ENCODE measurements around the gene PYURF. TPM values are rescaled to one million over a fixed set of nuclear protein-coding genes. Genes with fewer than 3 reads are reported as not detected.
"Not testable (repeated sequence)": the region's sequence is repeated elsewhere in the genome, so short reads cannot be mapped to it uniquely, and the experiment has no call there.

PYURF gene
- 56.3 TPM for total RNA-seq
- long read RNA-seq, transcript PYURF-201 (2 exons, 1,361 nt), result major isoform, 53 of 53 reads
- long read RNA-seq, partial matches to known transcripts, result 0 of 53 reads
- long read RNA-seq, other reads (novel, unspliced or antisense), result 0 of 53 reads

GRCh38 chr4:88523325-88524129 is at the start of gene PYURF:
Gene PYURF, minus strand, starts transcription at chr4:88523776. Its CDS starts 76 bp downstream, at chr4:88523700.
- intact Hi-C loops (cut with DNase I), result loop anchor here (2.0 to 5.0 kb wide), 3 partner anchors 67 to 241 kb away; partner anchors contain the start of genes HERC3, HERC5 and PPM1K
- peak; percentile 98 for ATAC-seq
- peak; percentile 99 for DNase-seq (ENCODE audit: missing footprints)

- ATAC-seq (no peak), DNase-seq (ENCODE audit: missing footprints) (no peak)
- intact Hi-C loops (cut with DNase I), result no loop called here
These were observed 46.4 kb upstream of the PYURF start for GRCh38 chr4:88570001-88570400.

- ATAC-seq, result no peak
- intact Hi-C loops (cut with DNase I), result no loop called here
- no peak for DNase-seq (ENCODE audit: missing footprints)
These were observed 44.0 kb upstream of the PYURF start for GRCh38 chr4:88567591-88567990.

GRCh38 chr4:88549815-88550214 is 26.2 kb upstream of the PYURF start:
- DNase-seq (ENCODE audit: missing footprints) (no peak), ATAC-seq (no peak)
- intact Hi-C loops (cut with DNase I), result no loop called here

- ATAC-seq, result not testable (repeated sequence)
- DNase-seq (ENCODE audit: missing footprints), result peak; percentile 80
- intact Hi-C loops (cut with DNase I), result loop anchor here (1.0 to 10.0 kb wide), 2 partner anchors 120 to 485 kb away; no protein-coding TSS in a partner anchor
These were observed 15.9 kb upstream of the PYURF start for GRCh38 chr4:88539322-88540068.

GRCh38 chr4:88537709-88538108 is 14.1 kb upstream of the PYURF start:
- no peak for ATAC-seq

GRCh38 chr4:88535090-88535755 is 11.6 kb upstream of the PYURF start:
- ATAC-seq (no peak), DNase-seq (ENCODE audit: missing footprints) (no peak)
- intact Hi-C loops (cut with DNase I), result loop anchor here (10.0 kb wide), 1 partner anchor 490 kb away; no protein-coding TSS in a partner anchor

More at GRCh38 chr4:88537709-88538108, 14.1 kb upstream of the PYURF start:
- intact Hi-C loops (cut with DNase I), result loop anchor here (10.0 kb wide), 1 partner anchor 487 kb away; no protein-coding TSS in a partner anchor
- DNase-seq (ENCODE audit: missing footprints), result no peak

GRCh38 chr4:88533937-88534750 is 10.6 kb upstream of the PYURF start:
- intact Hi-C loops (cut with DNase I), result loop anchor here (10.0 kb wide), 1 partner anchor 491 kb away; no protein-coding TSS in a partner anchor
- ATAC-seq (no peak), DNase-seq (ENCODE audit: missing footprints) (no peak)

GRCh38 chr4:88533088-88533790 is 9.7 kb upstream of the PYURF start:
- DNase-seq (ENCODE audit: missing footprints) (no peak), ATAC-seq (no peak)
- intact Hi-C loops (cut with DNase I), result loop anchor here (10.0 kb wide), 1 partner anchor 492 kb away; no protein-coding TSS in a partner anchor

GRCh38 chr4:88531549-88531948 is 8.0 kb upstream of the PYURF start:
- no peak for DNase-seq (ENCODE audit: missing footprints)
- intact Hi-C loops (cut with DNase I), result loop anchor here (10.0 kb wide), 1 partner anchor 493 kb away; no protein-coding TSS in a partner anchor
- no peak for ATAC-seq

- intact Hi-C loops (cut with DNase I), result no loop called here
- ATAC-seq (no peak), DNase-seq (ENCODE audit: missing footprints) (no peak)
These were observed 5.3 kb upstream of the PYURF start for GRCh38 chr4:88528861-88529260.

GRCh38 chr4:88527787-88528186 is 4.2 kb upstream of the PYURF start:
- intact Hi-C loops (cut with DNase I), result no loop called here
- ATAC-seq, result no peak
- DNase-seq (ENCODE audit: missing footprints), result peak; percentile 46

- DNase-seq (ENCODE audit: missing footprints) (no peak), ATAC-seq (no peak)
- intact Hi-C loops (cut with DNase I), result no loop called here
These were observed 2.7 kb upstream of the PYURF start for GRCh38 chr4:88526221-88526815.

GRCh38 chr4:88524171-88524570 is 595 bp upstream of the PYURF start:
- DNase-seq (ENCODE audit: missing footprints) (no peak), ATAC-seq (no peak)
- intact Hi-C loops (cut with DNase I), result loop anchor here (5.0 kb wide), 2 partner anchors 68 to 242 kb away; partner anchors contain the start of genes HERC3 and PPM1K

- intact Hi-C loops (cut with DNase I), result loop anchor here (2.0 to 5.0 kb wide), 3 partner anchors 66 to 241 kb away; partner anchors contain the start of genes HERC3, HERC5 and PPM1K
- ATAC-seq, result peak; percentile 30
- DNase-seq (ENCODE audit: missing footprints), result peak; percentile 73
These were observed 763 bp downstream of the PYURF start for GRCh38 chr4:88522702-88523324.

- intact Hi-C loops (cut with DNase I), result loop anchor here (10.0 kb wide), 1 partner anchor 484 kb away; no protein-coding TSS in a partner anchor
- DNase-seq (ENCODE audit: missing footprints) (no peak), ATAC-seq (no peak)
These were observed 4.7 kb downstream of the PYURF start for GRCh38 chr4:88518911-88519310.
